ENCODE measurements around the gene MTCH1. TPM values are rescaled to one million over a fixed set of nuclear protein-coding genes. Genes with fewer than 3 reads are reported as not detected.

Gene MTCH1
- total and polyA plus RNA-seq, 2 donors (not counting 1 experiment from before 2014, with no cell fraction given): 91.7 to 150 TPM

GRCh38 chr6:36973190-36973589, 12.8 kb downstream of the MTCH1 start:
- Mint-ChIP-seq H3K27ac (no peak overlapping the region), H3K27me3 (no peaks in the 10 kb centered on the region), H3K4me3 (no peak overlapping the region), H3K4me1 (peaks cover 4% of the 10 kb centered on the region), H3K9me3 (ENCODE audit: insufficient read depth) (no peaks in the 10 kb centered on the region)
- no CpG with 5 or more reads among the region's 1 CpG for WGBS (ENCODE audit: insufficient coverage)
- TF ChIP-seq EZH2 (IDR thresholded peaks at IDR 0.05; ENCODE audit: borderline replicate concordance, insufficient read depth, low read depth, low read length, poor library complexity, severe bottlenecking) (no peak), CTCF (IDR thresholded peaks at IDR 0.05) (no peak)
- Histone ChIP-seq H3K4me3 (ENCODE audit: control extremely low read depth in 1 of 5, extremely low read depth in 1 of 5, insufficient read depth in 1 of 5, low read depth in 2 of 5, low read length in 4 of 5) (no peak overlapping the region), H3K79me2 (ENCODE audit: control insufficient read depth, insufficient read depth, low read length) (peaks cover 13% of the 10 kb centered on the region), H2AFZ (ENCODE audit: insufficient read depth, low read depth, low read length, poor library complexity, severe bottlenecking) (no peak overlapping the region), H3K4me1 (ENCODE audit: control insufficient read depth in 2 of 2, insufficient read depth in 2 of 2, low read length in 2 of 2) (no peaks in the 10 kb centered on the region), H3K27me3 (replicated peaks in 1 of 4; ENCODE audit: control extremely low read depth in 1 of 4, control insufficient read depth in 3 of 4, insufficient read depth in 4 of 4, low read length in 3 of 4) (no peaks in the 10 kb centered on the region), H3K9ac (ENCODE audit: low read length) (no peak overlapping the region), H4K20me1 (ENCODE audit: control insufficient read depth, insufficient read depth, low read length, poor library complexity, severe bottlenecking) (peaks cover 30% of the 10 kb centered on the region), H3K9me3 (ENCODE audit: control extremely low read depth in 1 of 3, control insufficient read depth in 2 of 3, insufficient read depth in 1 of 3, low read length in 2 of 3) (no peaks in the 10 kb centered on the region), H3K36me3 (replicated peaks in 1 of 2; ENCODE audit: control extremely low read depth in 1 of 2, control insufficient read depth in 1 of 2, extremely low read depth in 1 of 2, insufficient read depth in 2 of 2, low read length in 1 of 2) (peaks cover 2 to 99% of the 10 kb centered on the region in 2 experiments), H3K27ac (ENCODE audit: low read length in 2 of 2) (no peak overlapping the region), H3K4me2 (replicated peaks; ENCODE audit: low read depth, low read length, poor library complexity, severe bottlenecking) (no peak overlapping the region)
- POLR2A ChIA-PET: no interaction called here
- no peak for ATAC-seq (ENCODE audit: low read depth)
- no peak for DNase-seq
- CTCF ChIA-PET: interaction anchor here (0.7 kb wide), 1 partner anchor 32 kb away, joined by 3 read pairs; no protein-coding TSS in a partner anchor
- intact Hi-C loops (cut with micrococcal nuclease): no loop called here

GRCh38 chr6:36971921-36972673, 13.9 kb downstream of the MTCH1 start:
- intact Hi-C loops (cut with micrococcal nuclease): no loop called here
- Histone ChIP-seq H3K36me3 (replicated peaks in 1 of 2; ENCODE audit: control extremely low read depth in 1 of 2, control insufficient read depth in 1 of 2, extremely low read depth in 1 of 2, insufficient read depth in 2 of 2, low read length in 1 of 2) (peaks cover 2 to 99% of the 10 kb centered on the region in 2 experiments), H3K27me3 (replicated peaks in 1 of 4; ENCODE audit: control extremely low read depth in 1 of 4, control insufficient read depth in 3 of 4, insufficient read depth in 4 of 4, low read length in 3 of 4) (no peaks in the 10 kb centered on the region), H3K4me3 (ENCODE audit: control extremely low read depth in 1 of 5, extremely low read depth in 1 of 5, insufficient read depth in 1 of 5, low read depth in 2 of 5, low read length in 4 of 5) (no peak overlapping the region), H2AFZ (ENCODE audit: insufficient read depth, low read depth, low read length, poor library complexity, severe bottlenecking) (no peak overlapping the region), H3K27ac (ENCODE audit: low read length in 2 of 2) (no peak overlapping the region), H3K4me1 (ENCODE audit: control insufficient read depth in 2 of 2, insufficient read depth in 2 of 2, low read length in 2 of 2) (no peaks in the 10 kb centered on the region), H3K4me2 (replicated peaks; ENCODE audit: low read depth, low read length, poor library complexity, severe bottlenecking) (no peak overlapping the region), H3K9me3 (ENCODE audit: control extremely low read depth in 1 of 3, control insufficient read depth in 2 of 3, insufficient read depth in 1 of 3, low read length in 2 of 3) (no peaks in the 10 kb centered on the region), H3K9ac (ENCODE audit: low read length) (no peak overlapping the region), H4K20me1 (ENCODE audit: control insufficient read depth, insufficient read depth, low read length, poor library complexity, severe bottlenecking) (peaks cover 19% of the 10 kb centered on the region), H3K79me2 (ENCODE audit: control insufficient read depth, insufficient read depth, low read length) (peaks cover 3% of the 10 kb centered on the region)
- WGBS (ENCODE audit: insufficient coverage): 94% methylated on average over 13 of the region's 14 CpGs
- POLR2A ChIA-PET: no interaction called here
- no peaks in the 10 kb centered on the region for H3K4me1 Mint-ChIP-seq
- TF ChIP-seq EZH2 (IDR thresholded peaks at IDR 0.05; ENCODE audit: borderline replicate concordance, insufficient read depth, low read depth, low read length, poor library complexity, severe bottlenecking) (no peak), CTCF (IDR thresholded peaks at IDR 0.05) (no peak)
- H3K4me3 Mint-ChIP-seq: no peak overlapping the region
- DNase-seq (no peak), ATAC-seq (ENCODE audit: low read depth) (no peak)
- H3K27ac Mint-ChIP-seq: no peak overlapping the region
- CTCF ChIA-PET: interaction anchor here (0.5 to 1.9 kb wide), 4 partner anchors 46 to 337 kb away, joined by 3 to 5 read pairs (median 4); no protein-coding TSS in a partner anchor
- no peaks in the 10 kb centered on the region for H3K9me3 Mint-ChIP-seq (ENCODE audit: insufficient read depth)
- H3K27me3 Mint-ChIP-seq: no peaks in the 10 kb centered on the region
